CD4-positive, alpha-beta T cell treated with Interferon gamma for 1 hour (primary cell): ENCODE measurements around the gene MAFF.
A peak's percentile ranks its signal among the peaks of the same experiment; 100 is the strongest.
"Not testable (repeated sequence)": the region's sequence is repeated elsewhere in the genome, so short reads cannot be mapped to it uniquely, and the experiment has no call there.

Experiments used
- DNase-seq: peaks from one replicate; pipeline ENCODE4 v3.0.0-alpha.2; 2020

Gene MAFF

GRCh38 chr22:38201711-38202436 lies at the start of gene MAFF:
TSS of gene MAFF (plus strand) at chr22:38201994. CDS start at chr22:38213854, 11,860 bp downstream.
- DNase-seq = peak; percentile 93

GRCh38 chr22:38153821-38154562 lies 47.8 kb upstream of the MAFF start:
- DNase-seq = no peak

DNA sequence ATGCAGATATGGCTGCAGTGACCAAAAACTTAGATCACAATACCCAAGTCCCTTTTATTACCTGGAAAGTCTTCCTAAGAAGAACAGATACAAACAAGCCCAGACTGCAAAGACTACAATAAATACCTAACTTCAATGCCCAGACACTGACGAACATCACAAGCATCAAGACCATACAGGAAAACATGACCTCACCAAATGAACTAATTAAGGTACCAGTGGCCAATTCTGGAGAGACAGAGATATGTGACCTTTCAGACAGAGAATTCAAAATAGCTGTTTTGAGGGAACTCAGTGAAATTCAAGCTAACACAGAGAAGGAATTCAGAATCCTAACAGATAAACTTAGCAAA lies 47.3 kb upstream of the MAFF start:
- not testable (repeated sequence) for DNase-seq

DNA sequence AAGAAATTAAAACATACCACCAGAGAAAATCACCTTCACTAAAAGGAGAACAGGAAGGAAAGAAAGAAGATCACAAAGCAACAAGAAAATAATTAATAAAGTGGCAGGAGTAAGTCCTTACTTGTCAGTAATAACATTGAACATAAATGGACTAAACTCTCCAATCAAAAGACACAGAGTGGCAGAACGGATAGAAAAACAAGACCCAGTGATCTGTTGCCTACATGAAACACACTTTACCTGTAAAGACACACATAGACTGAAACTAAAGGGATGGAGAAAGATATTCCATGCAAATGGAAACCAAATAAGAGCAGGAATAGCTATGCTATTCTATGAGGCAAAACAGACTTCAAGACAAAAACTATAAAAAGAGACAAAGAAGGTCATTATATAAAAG lies 46.1 kb upstream of the MAFF start:
- no peak for DNase-seq

DNA sequence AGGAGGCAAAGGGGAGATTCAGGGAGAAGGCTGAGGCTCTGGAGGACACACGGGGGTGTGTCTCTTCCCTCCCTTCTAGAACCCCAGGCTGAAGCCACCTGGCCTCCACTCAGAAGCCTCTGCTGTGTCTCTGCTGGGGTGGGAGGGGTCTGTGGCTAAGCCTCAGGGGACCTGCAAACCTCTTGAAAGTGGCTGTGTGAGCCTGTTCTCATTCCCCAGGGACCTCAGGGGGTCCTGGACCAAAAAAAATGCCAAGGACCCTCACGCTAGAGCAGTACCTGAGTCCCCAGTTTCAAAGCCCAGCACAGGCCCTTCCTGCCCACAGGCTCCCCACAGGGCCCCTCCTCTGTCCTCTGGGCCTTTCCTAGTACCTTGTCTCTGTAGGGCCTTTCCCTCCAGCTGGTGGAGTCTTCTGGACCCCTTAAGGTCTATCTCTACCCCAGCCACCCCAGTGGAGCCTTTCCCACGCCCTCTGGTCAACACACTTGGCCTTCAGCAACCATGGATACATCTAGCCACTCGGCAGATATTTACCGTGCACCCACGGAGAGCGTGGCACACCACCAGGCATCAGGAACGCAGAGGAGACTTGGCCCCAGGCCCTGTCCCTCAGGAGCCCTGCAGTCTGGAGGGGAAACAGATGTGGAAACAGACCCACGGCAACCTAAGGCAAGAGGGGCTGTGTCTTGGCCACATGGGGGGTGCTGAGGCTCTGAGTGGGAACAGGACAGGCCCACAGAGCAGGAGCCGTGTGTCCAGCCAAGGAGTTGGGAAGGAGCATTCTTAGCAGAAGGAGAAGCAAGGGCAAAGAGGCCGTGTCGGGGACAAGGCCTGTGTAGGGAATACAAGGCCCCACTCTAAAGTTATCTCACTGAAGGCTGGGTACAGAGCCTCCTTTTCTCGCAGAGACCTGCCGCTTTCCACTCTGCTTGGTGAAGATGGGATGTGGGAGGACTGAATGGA lies 38.6 kb upstream of the MAFF start:
- DNase-seq = no peak

DNA sequence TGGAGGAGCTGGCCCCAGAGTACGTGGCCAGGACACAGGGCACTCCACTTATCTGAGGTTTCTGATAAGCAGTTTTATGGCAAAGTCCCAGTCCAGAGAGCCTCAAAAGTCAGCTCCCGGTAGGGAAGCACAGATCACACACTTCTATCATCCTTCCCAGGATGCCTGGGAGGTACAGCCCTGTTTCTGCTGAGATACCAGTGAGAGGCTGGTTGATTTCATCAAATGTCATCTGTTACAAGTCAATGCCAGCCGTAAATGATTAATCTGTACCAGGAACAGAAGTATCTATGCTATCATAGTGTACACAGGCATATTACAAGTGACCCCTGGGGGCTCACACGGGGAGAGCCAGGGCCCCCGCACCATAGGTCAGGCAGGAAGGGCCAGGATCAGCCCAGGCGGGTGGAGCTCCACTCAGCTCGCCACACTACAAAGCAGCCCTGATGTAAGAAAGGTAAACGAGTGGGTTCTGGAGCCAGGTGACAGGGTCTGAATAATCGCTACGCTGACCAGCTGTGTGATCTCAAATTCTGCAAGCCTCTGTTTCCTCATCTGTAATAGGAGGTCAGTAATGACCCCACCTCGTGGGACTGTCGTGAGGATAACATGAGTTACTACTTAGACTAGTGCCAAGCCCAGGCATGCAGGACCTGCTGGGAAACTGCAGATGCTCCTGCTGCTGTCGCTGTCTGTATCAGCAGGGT lies 37.8 kb upstream of the MAFF start:
- DNase-seq = no peak

GRCh38 chr22:38164551-38164918 lies 37.3 kb upstream of the MAFF start:
- no peak for DNase-seq

- no peak for DNase-seq
Observed at GRCh38 chr22:38165922-38166593, 35.7 kb upstream of the MAFF start.

DNA sequence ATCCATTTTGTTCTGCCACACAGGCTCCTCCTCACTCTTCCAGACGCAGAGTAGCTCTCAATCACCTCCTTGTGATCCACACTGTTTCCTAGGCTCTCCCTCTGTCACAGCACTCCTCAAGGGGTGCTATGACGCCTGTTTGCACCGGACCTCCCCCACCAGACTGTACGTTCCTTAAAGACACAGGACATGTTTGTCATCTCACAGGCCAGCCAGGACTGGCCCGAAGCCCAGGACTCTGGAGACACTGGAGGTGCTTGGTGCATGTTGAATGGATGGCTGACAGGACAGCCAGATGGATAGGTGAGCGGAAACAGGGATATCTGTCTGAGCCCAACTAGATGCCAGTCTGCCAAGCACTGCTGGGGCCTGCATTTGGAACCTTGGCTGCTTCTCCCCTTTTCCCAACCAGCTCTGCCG lies 33.8 kb upstream of the MAFF start:
- DNase-seq = no peak

- DNase-seq = no peak
Observed at GRCh38 chr22:38169116-38169515, 32.7 kb upstream of the MAFF start.

DNA sequence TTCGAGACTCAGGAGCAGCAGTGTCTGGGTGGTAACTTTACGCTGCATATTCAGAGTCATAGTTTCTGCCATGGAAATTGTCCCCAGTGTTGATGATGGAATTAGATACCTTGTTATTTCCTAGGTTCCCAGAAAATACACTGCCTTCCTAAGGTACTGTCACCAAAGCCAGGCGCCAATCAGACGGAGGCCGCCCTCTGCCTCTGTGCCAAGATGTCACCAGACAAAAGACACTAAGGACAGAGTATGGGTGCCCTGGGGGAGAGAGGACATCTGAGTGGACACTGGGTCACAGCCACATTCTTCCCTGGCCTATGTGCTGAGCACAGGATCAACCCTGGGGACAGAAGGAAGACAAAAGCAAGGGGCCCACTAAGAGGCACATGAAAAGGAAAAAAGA lies 31.3 kb upstream of the MAFF start:
- DNase-seq = no peak

- no peak for DNase-seq
Observed at GRCh38 chr22:38171927-38172831, 29.6 kb upstream of the MAFF start.

DNA sequence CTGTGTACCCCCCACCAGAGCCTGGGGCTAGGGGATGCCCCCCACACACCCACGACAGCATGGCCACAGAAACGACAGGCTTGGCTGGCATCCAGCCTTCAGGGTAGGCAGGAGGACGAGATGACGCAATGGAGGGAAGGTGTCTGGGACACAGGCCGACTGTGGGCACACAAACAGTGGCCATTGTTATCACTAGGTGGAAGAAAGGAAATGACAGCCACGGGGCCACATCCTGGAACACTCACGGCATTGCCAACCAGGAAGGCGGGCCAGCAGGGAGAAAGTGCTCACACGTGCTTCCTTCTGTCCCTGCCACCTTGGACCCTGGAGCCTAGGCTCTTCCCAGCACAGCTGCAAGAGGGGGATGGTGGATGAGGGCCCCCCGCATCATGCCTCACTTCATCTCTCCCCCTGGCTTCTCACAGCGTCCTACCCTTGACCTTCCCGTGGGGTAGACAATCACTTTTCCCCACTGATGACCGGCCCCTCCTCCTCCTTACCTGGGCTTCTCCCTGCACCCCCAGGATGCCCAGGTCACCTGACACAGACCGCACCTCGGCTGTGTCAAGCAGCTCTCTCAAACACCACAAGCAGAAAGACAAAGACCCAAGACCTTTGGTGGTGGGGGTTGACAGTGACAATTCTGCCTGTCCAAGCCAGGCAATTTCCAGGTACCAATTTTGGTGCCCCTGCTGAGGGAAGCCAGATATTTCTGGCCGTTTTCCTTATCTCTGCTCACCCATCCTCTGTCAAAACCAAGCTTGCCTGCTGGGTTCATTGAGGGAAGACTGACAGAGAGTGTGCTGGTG lies 28.8 kb upstream of the MAFF start:
- peak; percentile 73 for DNase-seq

DNA sequence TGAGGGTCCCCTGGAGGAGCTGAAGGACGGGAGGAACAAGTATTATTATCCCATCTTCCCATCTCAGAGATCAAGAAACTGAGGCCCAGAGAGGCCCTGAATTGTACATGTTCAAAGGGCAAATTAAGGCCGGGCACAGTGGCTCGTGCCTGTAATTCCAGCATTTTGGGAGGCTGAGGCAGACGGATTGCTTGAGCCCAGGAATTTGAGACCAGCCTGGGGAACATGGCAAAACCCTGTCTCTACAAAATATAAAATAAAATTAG lies 28.2 kb upstream of the MAFF start:
- DNase-seq = no peak

- no peak for DNase-seq
Observed at GRCh38 chr22:38174626-38175025, 27.2 kb upstream of the MAFF start.

- no peak for DNase-seq
Observed at GRCh38 chr22:38175206-38176118, 26.3 kb upstream of the MAFF start.

DNA sequence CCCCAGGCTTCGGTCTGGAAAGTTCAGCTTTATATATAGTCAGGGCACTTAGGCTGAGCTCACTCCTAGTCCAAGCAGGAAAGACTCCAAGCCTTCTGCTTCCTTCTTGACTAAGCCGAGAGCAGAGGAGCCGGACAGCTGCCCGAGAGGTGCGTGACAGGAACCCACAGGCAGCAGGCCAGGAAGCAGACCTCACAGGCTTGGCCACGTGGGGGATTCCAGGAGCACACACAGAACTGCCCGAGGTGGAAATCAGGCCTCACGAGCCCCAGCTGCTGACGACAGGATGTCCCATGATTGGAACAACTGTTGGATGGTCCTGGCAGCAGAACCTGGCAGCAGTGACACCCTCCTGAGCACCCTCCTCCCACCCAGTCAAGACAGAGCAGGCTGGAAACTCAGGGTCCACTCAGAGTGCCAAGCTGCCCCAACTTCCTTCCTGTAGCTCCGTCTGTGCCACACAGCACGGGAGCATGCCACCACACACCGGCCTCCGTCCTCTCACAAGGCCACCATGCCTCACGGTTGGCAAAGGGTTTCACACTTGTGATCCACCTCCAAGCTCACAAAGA lies 25.5 kb upstream of the MAFF start:
- DNase-seq = peak; percentile 79

GRCh38 chr22:38177044-38177443 lies 24.8 kb upstream of the MAFF start:
- DNase-seq = peak; percentile 18

DNA sequence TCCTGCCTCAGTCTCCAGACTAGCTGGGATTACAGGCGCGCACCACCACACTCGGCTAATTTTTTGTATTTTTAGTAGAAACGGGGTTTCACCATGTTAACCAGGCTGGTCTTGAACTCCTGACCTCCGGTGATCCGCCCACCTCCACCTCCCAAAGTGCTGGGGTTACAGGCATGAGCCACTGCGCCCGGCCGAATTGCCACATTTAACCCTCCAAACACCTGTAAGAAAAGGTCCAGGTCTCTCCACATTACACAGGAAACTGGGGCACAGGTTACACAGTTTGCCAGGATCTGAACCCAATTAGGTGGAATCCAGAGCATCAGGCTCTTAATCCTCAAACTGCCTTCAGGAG lies 24.2 kb upstream of the MAFF start:
- not testable (repeated sequence) for DNase-seq
